Effector CD4-positive, alpha-beta T cell (primary cell): ENCODE data around the gene APOA4.
"Not testable (repeated sequence)": the region's sequence is repeated elsewhere in the genome, so short reads cannot be mapped to it uniquely, and the experiment has no call there.

Source experiments
- DNase-seq: peaks from one replicate; pipeline ENCODE4 v3.0.0-alpha.2; 2020

Gene APOA4

GRCh38 chr11:116829525-116830183, 6.5 kb upstream of the APOA4 start, which contains the start of gene APOC3:
TSS of gene APOC3 (plus strand) at chr11:116829907. CDS start at chr11:116830583, 676 bp downstream.
- DNase-seq: no peak

- no peak for DNase-seq
Measured at GRCh38 chr11:116828632-116829524, 5.8 kb upstream of the APOA4 start.

GRCh38 chr11:116827461-116827860, 4.4 kb upstream of the APOA4 start:
- no peak for DNase-seq

- no peak for DNase-seq
Measured at GRCh38 chr11:116826751-116827431, 3.8 kb upstream of the APOA4 start.

GRCh38 chr11:116825854-116826750, 3.0 kb upstream of the APOA4 start:
- DNase-seq: no peak

- no peak for DNase-seq
Measured at GRCh38 chr11:116825434-116825833, 2.3 kb upstream of the APOA4 start.

GRCh38 chr11:116822575-116822974, 529 bp downstream of the APOA4 start:
- no peak for DNase-seq

GRCh38 chr11:116821050-116821918, 1.8 kb downstream of the APOA4 start:
- no peak for DNase-seq

- DNase-seq: no peak
Measured at GRCh38 chr11:116819049-116819448, 4.1 kb downstream of the APOA4 start.

GRCh38 chr11:116814502-116814901, 8.6 kb downstream of the APOA4 start:
- DNase-seq: no peak

GRCh38 chr11:116813781-116814471, 9.2 kb downstream of the APOA4 start:
- no peak for DNase-seq

- no peak for DNase-seq
Measured at GRCh38 chr11:116813170-116813569, 9.9 kb downstream of the APOA4 start.

GRCh38 chr11:116812109-116812508, 11.0 kb downstream of the APOA4 start:
- no peak for DNase-seq

- DNase-seq: no peak
Measured at GRCh38 chr11:116811194-116811593, 11.9 kb downstream of the APOA4 start.

- DNase-seq: no peak
Measured at GRCh38 chr11:116808262-116809175, 14.6 kb downstream of the APOA4 start.

- no peak for DNase-seq
Measured at GRCh38 chr11:116807601-116808261, 15.4 kb downstream of the APOA4 start.

GRCh38 chr11:116804001-116804400, 19.1 kb downstream of the APOA4 start:
- no peak for DNase-seq

GRCh38 chr11:116801662-116802061, 21.4 kb downstream of the APOA4 start:
- not testable (repeated sequence) for DNase-seq

- no peak for DNase-seq
Measured at GRCh38 chr11:116800610-116801009, 22.5 kb downstream of the APOA4 start.
